Renal cortical epithelial cell (primary cell): ENCODE measurements around the gene FOXC1. TPM values are rescaled to one million over a fixed set of nuclear protein-coding genes. Genes with fewer than 3 reads are reported as not detected.

Source experiments
- DNase-seq: peaks from one replicate; pipeline ENCODE4 v3.0.0-alpha.2; 2011; ENCODE audit warnings: low read depth
- total RNA-seq: library from RNA; depleted of rRNA; stranded (reverse); fragments of >200 nt; gene quantifications from 2 replicates; pipeline ENCODE4 v1.2.3, GENCODE V29; 2014

FOXC1 gene
- total RNA-seq, 1 donor from 2014 or later, result 17.9 TPM

- DNase-seq, result no peak
Observed at GRCh38 chr6:1623769-1624057, 14.0 kb downstream of the FOXC1 start.

GRCh38 chr6:1624058-1624850, 14.5 kb downstream of the FOXC1 start:
- no peak for DNase-seq

DNA sequence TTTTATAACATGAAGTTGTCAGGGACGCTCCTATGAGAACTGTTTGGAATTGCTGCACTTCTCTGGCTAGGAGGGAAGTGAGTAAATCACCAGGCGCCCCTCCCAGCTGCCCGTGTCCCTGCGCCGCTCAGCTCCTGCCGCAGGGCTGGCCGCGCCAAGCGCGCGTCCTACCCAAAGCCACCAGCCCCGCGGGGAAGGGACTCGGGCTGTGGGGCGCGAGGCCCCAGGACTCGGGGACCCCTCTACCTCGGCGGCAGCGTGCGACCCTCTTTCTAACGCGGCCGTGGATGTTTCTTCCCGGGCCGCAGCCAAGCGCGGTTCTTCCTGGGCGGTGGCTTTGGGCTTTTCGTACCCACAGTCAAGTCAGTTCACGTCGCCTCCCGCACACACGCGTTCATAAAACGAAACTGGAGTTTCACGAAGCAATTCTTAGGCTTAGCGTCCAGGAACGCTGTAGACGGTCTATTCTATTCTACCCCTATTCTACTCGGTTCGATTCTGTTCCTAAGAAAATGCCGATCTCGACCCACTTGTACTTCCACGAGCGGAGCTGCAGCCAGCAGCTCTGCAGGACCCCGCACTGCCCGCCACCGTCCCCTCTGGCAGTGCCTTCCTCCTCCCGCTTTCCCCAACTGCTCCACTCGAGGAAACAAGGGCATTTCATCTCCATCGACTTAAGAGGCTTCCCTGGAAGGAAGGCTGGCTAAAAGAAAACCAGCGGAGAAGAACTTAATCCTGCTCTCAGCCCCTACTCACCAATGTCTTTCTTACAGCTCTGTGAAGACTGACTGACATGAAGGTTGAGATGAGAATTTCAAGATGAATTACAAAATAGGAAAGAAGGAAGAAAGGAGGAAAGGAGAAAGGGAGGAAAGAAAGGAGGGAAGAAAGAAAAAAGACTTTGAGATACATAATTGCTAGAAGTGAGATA, 15.4 kb downstream of the FOXC1 start:
- DNase-seq, result no peak

- DNase-seq, result no peak
Observed at GRCh38 chr6:1625794-1626435, 16.2 kb downstream of the FOXC1 start.

GRCh38 chr6:1626481-1626880, 16.8 kb downstream of the FOXC1 start:
- DNase-seq, result no peak

GRCh38 chr6:1627827-1628560, 18.3 kb downstream of the FOXC1 start:
- no peak for DNase-seq

DNA sequence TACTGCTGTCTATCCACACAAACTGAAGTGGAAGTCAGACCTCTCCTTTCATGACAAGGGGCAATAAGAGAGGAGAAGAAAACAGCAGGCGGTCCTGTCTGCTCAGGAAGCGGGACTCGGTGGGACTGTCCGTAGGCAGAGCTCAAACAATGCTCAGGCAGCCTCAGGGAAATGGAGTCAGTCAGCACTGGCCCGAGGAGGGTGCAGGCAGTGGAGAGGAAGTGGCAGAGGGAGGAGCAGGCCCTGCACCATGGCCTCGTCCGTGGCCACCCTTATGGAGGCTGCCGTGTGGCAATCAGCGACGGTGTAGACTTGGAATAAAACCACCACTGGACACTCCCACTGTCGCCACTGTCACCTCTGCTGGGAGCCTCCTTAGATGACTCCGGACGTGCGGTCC, 19.6 kb downstream of the FOXC1 start:
- no peak for DNase-seq

DNA sequence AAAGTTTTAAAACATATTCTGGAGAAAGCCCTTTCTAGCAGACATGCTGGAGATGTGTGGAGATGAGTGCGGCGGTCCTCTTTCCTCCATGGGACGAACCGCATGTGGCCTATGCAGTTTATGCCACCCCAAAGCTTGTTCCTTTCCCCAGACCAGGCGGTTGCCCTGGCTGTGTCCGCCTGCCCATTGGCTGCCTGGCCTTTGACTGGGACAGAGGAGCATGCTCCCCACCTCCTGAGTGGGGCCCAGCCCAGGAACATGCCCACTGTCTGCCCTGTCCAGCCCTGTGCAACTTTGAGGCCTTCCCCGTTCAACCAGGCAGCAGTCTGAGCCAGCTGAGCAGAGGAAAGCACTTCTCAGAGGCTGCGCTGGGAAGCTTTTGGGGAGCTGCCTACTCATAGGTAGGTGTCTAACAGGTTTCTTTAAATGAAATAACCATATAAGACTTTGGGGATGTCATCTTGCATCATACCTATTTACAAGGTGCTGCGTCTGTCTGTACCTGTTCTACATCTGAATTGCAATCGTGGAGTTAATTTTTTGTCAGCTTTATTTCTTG, 20.6 kb downstream of the FOXC1 start:
- no peak for DNase-seq

DNA sequence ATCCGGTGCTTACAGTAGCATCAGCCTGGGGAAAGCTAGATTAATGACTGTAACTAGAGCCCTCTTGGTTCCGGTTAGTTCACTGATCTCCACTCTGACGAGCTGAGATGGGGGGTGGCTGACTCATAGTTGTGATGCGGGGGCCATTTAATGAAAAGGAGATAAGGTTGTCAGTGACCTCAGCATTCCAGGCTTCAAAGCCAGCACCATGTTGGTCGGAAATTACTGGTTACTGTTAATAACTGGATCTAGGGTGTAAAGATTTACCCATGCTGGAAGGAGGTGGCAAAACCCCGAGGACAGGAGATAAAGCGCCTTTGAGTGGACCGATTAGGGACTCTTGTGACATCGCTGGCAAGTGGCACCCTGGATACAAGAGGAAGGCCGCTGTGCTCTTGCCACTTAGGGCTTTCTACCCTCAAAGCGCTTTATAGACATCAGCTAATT, 21.1 kb downstream of the FOXC1 start:
- DNase-seq, result peak; percentile 42

DNA sequence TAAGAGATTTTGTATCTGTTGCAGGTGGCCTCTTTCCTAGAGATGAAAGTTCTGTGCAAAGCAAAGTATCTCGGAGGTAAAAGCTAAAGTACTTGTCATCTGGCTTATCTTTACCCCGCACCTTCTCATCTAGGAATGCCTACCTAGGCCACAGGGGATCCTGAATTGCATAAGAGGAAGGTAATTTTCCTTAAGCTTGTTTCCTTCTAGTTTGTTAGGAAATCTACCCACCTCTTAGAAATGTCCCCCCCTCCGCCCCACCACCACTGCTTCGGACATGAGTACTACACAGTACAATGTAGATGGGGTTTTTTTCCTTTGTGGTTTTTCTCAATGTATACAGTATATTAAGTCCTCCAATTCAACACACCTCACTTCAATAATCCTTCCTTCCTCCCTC, 21.5 kb downstream of the FOXC1 start:
- no peak for DNase-seq

- DNase-seq, result no peak
Observed at GRCh38 chr6:1633366-1634021, 23.8 kb downstream of the FOXC1 start.

DNA sequence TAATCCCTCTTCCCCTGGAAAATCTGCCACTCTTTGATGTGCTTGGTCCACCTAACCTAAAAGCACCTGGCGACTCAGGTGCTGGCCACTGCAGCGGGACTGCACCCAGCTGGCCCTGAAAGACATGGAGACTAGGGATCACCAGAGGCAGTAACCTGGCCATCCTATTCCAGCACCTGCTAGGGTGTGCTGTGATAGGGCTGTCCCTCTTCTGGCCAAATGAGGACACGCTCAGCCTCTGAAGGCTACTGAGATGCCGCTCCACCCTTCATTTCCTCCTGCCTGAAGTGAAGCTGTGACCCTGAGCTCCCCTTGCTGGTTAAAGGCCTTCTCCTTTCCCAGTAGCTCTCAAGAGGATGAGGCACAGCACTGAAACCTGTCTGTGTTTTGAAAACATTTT, 24.4 kb downstream of the FOXC1 start:
- no peak for DNase-seq

DNA sequence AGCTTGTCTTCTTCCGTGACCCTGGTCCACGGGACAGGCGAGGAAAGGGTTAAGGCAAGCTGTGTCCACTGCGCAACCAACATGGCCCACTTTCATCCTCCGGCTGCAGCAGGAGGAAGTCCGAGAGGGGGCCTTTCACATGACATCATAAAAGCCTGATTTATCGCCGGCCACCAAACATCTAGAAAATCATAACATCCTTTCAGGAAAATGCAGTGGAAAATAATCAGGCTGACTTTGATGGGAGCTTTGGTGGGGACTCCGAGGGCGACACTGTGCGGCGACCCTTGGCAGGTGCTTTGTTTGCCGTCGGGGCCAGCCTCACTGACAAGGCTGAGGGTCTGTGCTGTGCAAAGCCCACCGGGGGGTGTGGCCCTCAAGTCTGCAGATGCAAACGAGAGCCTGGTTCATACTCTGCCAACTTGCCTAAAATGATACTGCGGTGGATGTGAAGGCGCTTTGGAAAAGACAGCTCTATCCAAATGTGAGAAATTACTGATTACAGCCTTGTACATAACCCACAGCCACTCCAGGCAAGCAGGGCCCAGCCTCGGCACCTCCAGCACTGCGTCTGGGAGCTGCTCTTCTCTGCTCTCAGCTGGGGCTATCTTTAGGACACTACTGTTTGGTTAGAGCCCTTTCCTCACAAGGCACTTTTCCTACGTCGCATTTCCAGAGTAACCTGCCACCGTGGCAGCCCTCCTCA, 25.7 kb downstream of the FOXC1 start:
- DNase-seq, result no peak

GRCh38 chr6:1636272-1636825, 26.6 kb downstream of the FOXC1 start:
- DNase-seq, result no peak

GRCh38 chr6:1636971-1637871, 27.5 kb downstream of the FOXC1 start:
- DNase-seq, result peak; percentile 87

- no peak for DNase-seq
Observed at GRCh38 chr6:1639430-1639829, 29.7 kb downstream of the FOXC1 start.

- DNase-seq, result no peak
Observed at GRCh38 chr6:1640476-1640875, 30.8 kb downstream of the FOXC1 start.

GRCh38 chr6:1641343-1641885, 31.7 kb downstream of the FOXC1 start:
- DNase-seq, result no peak

- no peak for DNase-seq
Observed at GRCh38 chr6:1643111-1643510, 33.4 kb downstream of the FOXC1 start.
